ENCODE measurements around the gene ANKRD22. TPM values are rescaled to one million over a fixed set of nuclear protein-coding genes. Genes with fewer than 3 reads are reported as not detected.
A peak's percentile ranks its signal among the peaks of the same experiment; 100 is the strongest.

The ANKRD22 gene
- not detected for total RNA-seq

DNA sequence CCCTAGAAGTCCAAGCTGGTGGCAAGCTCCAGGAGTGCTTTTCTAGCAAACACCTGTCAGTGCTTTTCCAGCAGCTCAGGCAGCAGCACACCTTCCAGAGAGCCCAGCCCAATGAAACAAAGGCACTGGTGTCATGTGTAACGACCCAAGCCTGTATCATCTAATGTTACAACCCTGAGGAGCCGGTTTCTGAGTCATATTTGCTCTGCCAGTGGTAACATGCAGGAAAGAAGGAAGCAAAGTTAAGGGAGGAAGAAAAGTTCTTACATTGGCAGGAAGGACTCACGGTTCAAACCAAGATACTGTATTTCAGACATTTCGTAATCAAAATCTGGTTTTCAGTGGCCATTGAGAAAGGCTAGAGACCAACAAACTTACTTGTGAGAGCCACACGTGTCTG, at the start of gene ANKRD22:
Gene ANKRD22, minus strand, starts transcription at position 139 of the 400 bp plus-strand sequence. CDS start 237 bp downstream, outside the sequence.
- Mint-ChIP-seq H3K27ac (no peak within 1 kb of the TSS), H3K4me3 (no peak within 1 kb of the TSS), H3K27me3 (peaks cover 4% of the 10 kb centered on the region), H3K4me1 (peaks cover 18% of the 10 kb centered on the region), H3K36me3 (no peaks in the 10 kb centered on the region), H3K9me3 (no peaks in the 10 kb centered on the region)
- DNase-seq, result no peak

DNA sequence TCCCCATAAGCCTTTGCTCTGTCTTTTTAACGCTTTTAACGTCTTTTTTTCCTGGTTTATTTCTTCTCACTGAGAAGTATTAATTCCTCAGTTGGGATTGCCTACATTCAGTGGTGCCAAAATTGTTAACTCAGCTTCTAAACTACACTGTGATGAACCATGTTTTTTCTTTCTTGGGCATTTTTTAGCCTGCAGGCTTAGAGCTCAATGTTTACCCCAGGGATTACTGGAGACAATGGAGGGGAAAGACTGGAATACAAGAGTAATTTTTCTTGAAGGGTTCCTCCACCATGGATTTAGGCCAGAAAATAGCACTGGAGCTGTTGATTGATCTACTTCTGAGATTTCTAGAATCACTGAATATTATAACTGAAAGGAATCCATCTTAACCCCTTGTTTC, 48.2 kb upstream of the ANKRD22 start:
- no peak for DNase-seq
- Mint-ChIP-seq H3K27ac (peak overlapping the region; percentile 96), H3K4me3 (no peak overlapping the region), H3K27me3 (no peaks in the 10 kb centered on the region), H3K9me3 (no peaks in the 10 kb centered on the region), H3K36me3 (peaks cover 55% of the 10 kb centered on the region), H3K4me1 (peaks cover 70% of the 10 kb centered on the region)

DNA sequence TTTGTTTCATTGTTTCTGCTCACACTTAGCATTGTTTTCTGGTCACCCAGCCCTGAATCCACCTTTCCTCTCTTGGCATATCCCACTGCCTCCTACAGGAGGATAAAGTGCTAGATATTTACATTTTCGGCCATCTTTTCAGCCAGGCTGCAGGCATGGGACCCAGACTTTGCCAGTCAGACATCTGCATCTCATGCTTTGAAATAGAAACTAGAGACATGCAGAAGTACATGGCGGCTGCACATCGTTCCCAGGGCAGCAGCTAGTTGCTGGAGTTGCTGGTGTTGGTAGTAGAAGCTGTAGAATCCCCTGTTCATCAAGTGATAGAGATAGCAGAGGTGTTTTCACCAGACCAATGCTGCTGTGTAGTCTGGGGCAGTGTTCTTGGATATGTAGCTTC, 47.1 kb upstream of the ANKRD22 start:
- Mint-ChIP-seq H3K4me1 (peaks cover 72% of the 10 kb centered on the region), H3K4me3 (no peak overlapping the region), H3K27ac (no peak overlapping the region), H3K9me3 (no peaks in the 10 kb centered on the region), H3K27me3 (no peaks in the 10 kb centered on the region), H3K36me3 (peaks cover 57% of the 10 kb centered on the region)
- no peak for DNase-seq

GRCh38 chr10:88896994-88897853, 45.6 kb upstream of the ANKRD22 start:
- no peaks in the 10 kb centered on the region for H3K9me3 Mint-ChIP-seq
- peak overlapping the region; percentile 44 for H3K4me3 Mint-ChIP-seq
- peak; percentile 39 for DNase-seq
- no peaks in the 10 kb centered on the region for H3K27me3 Mint-ChIP-seq
- H3K27ac Mint-ChIP-seq, result peak overlapping the region; percentile 94
- peaks cover 45% of the 10 kb centered on the region for H3K36me3 Mint-ChIP-seq
- H3K4me1 Mint-ChIP-seq, result peaks cover 66% of the 10 kb centered on the region

DNA sequence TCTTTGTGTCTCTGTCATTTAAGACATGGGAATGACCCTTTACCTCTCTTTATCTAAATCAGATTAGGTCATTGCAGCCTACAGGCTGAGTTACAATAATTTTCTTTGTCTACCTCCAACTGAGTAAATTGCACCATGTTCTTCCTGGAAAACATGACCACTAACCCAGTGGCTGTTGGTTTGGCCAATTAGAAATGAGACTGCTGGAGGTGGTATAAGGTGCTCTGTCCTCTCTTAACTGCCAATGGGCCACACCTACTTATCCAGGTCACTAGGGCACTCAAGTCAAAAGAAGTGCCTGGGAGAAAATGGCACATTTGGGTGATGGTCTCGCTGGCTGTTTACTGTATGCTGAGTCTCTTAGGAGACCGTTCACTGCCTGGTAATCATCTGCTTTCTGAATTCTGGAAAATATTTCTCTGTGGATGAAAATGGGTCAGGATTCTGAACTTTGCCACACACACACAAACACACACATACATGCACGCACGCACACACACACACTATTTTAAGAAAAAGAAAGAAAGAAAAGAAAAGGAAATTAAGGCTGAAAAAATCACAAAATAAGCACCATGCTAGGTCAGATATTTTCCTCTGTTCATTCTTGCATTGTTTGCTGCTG, 44.8 kb upstream of the ANKRD22 start:
- Mint-ChIP-seq H3K27ac (peak overlapping the region; percentile 94), H3K36me3 (peaks cover 41% of the 10 kb centered on the region), H3K4me3 (peak overlapping the region; percentile 56), H3K9me3 (no peaks in the 10 kb centered on the region), H3K27me3 (no peaks in the 10 kb centered on the region), H3K4me1 (peaks cover 64% of the 10 kb centered on the region)
- DNase-seq, result no peak

GRCh38 chr10:88895250-88895649, 43.6 kb upstream of the ANKRD22 start:
- Mint-ChIP-seq H3K36me3 (peaks cover 38% of the 10 kb centered on the region), H3K9me3 (no peaks in the 10 kb centered on the region), H3K27me3 (no peaks in the 10 kb centered on the region), H3K27ac (no peak overlapping the region), H3K4me3 (no peak overlapping the region), H3K4me1 (peaks cover 53% of the 10 kb centered on the region)
- DNase-seq, result no peak

DNA sequence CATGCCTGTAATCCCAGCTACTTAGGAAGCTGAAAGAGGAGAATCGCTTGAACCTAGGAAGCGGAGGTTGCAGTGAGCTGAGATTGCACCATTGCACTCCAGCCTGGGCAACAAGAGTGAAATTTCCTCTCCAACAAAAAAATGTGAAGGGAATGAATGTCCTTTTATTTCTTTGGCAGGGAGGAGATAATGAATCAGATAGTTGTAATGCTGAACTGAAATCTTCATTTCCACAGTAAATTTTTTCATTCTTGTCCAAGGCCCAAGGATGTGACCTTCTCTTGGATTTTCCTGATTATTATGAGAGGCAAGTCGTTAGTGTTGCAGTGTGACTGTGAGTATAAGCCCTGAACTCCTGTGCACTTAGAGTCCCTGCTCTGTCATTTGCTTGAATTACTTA, 42.0 kb upstream of the ANKRD22 start:
- no peak overlapping the region for H3K27ac Mint-ChIP-seq
- no peaks in the 10 kb centered on the region for H3K9me3 Mint-ChIP-seq
- no peak overlapping the region for H3K4me3 Mint-ChIP-seq
- H3K27me3 Mint-ChIP-seq, result no peaks in the 10 kb centered on the region
- H3K36me3 Mint-ChIP-seq, result peaks cover 37% of the 10 kb centered on the region
- peaks cover 55% of the 10 kb centered on the region for H3K4me1 Mint-ChIP-seq
- no peak for DNase-seq

DNA sequence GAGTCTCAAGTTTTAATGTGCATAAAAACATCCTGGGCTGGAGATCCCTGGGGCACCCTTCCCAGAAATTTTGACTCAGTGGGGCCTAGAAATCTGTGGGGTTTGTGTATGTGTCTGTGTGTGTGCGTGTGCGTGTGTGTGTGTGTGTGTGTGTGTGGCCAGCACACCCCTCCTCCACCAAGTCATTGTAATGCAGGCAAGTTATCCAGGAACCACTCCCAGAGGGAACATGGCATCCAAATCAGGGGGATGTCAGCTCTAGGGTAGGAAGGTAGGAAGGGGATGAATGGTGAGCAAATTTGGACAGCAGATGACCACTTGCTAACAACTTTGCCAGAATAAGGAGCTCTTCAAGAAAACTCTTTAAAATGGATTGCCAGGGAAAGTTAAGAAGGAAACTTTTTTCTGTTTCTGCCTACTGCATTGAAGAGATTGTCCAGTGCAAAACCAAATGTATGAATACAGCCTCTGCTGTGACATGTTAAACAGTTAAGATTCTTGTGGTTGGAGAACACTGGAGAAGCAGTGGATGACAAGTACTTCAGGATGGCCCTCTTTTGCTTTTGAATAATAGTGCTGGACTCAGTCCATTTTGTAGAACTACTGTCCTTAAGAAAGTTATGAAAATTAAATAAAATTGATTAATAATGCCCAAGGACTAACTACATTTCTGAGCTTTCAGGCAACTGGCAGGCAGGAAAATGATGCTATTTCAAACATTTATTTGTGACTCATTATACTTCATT, 40.8 kb upstream of the ANKRD22 start:
- H3K36me3 Mint-ChIP-seq, result peaks cover 38% of the 10 kb centered on the region
- H3K27me3 Mint-ChIP-seq, result no peaks in the 10 kb centered on the region
- no peaks in the 10 kb centered on the region for H3K9me3 Mint-ChIP-seq
- no peak overlapping the region for H3K27ac Mint-ChIP-seq
- H3K4me1 Mint-ChIP-seq, result peaks cover 55% of the 10 kb centered on the region
- DNase-seq, result no peak
- H3K4me3 Mint-ChIP-seq, result no peak overlapping the region

- no peak overlapping the region for H3K4me3 Mint-ChIP-seq
- peaks cover 27% of the 10 kb centered on the region for H3K36me3 Mint-ChIP-seq
- H3K4me1 Mint-ChIP-seq, result peaks cover 55% of the 10 kb centered on the region
- H3K27ac Mint-ChIP-seq, result no peak overlapping the region
- no peaks in the 10 kb centered on the region for H3K9me3 Mint-ChIP-seq
- no peaks in the 10 kb centered on the region for H3K27me3 Mint-ChIP-seq
- DNase-seq, result no peak
Observed at GRCh38 chr10:88890681-88891381, 39.2 kb upstream of the ANKRD22 start.

DNA sequence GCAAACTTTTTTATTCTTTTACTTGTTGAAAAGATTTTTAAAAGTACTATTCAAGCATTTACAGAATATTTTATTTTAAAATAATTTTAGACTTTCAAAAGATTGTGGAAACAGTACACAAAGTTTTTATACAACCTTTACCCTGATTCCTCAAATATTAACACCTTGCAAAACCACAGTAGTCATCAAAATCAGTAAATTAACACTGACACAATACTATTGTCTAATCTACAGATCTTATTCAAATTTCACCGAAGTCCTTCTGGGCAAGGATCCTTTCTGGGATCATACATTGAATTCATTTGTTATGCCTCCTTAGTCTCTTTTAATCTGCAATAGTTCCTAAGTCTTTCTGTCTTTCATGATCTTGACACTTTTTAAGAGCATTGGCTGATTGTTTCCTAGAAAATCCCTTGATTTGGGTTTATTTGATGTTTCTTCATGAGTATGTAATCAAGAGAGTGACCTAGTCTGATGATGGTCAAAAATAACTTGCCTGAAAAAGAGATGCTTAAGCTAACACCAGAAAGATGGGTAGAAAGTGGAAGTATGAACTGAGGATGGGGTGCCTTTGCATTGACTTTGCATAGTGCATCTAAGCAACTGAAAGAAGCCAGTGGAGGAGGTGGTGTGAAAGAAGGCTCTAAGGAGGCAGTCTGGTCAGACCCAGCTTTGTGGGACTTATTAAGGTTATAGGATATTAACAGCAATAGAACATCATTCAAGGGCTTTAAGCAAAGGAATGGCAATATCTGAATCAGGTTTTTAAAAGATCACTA, 38.1 kb upstream of the ANKRD22 start:
- Mint-ChIP-seq H3K36me3 (peaks cover 20% of the 10 kb centered on the region), H3K4me3 (no peak overlapping the region), H3K9me3 (no peaks in the 10 kb centered on the region), H3K27me3 (no peaks in the 10 kb centered on the region), H3K4me1 (peaks cover 57% of the 10 kb centered on the region), H3K27ac (no peak overlapping the region)
- DNase-seq, result no peak

DNA sequence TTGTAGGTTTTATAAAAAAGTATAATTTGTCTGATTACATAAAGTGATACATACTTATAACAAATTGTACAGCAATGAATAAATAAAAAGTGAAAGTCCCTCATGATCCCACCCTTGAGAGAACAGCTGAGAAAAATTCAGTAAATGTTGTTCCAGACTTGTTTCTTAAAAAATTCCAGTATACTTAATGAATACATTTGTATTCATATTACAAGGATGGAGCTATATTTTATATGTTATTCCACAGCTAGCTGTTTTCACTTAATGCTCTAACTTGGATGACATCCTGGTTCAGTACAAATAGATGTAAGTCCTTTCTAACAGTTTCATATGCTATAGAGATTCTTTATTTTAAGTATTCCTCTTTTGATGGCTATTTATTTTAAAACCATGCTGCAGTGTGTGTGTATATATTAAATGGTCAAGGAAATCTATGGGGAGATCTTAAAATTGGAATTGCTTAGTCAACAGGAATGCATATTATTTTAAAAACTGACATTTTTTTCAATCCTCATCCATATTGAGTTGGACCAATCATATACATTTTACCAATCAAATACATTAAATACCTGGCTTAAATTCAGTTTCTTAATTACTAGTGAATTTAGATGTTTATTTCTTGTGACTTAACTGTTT, 37.3 kb upstream of the ANKRD22 start:
- Mint-ChIP-seq H3K4me1 (peaks cover 64% of the 10 kb centered on the region), H3K36me3 (peaks cover 17% of the 10 kb centered on the region), H3K9me3 (no peaks in the 10 kb centered on the region), H3K27ac (no peak overlapping the region), H3K4me3 (no peak overlapping the region), H3K27me3 (no peaks in the 10 kb centered on the region)
- DNase-seq, result no peak

DNA sequence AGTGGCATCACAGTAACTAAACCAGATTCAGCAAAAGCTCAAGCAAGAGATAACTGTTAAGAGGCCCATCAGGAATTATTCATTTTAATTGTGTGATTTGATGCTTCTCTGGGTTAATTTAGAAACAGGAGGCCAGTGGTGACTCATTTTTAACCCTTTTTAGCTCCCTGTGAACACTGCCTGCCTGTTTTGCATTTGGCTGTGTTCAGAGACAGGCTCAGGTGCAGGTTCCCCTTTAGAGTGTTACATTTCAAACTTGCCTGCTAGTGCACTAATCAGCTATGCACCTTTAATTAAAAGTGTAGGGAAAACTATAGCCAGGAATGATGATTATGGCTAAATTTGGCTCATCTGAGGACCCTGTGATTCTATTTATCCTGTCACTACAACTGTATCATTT, 34.9 kb upstream of the ANKRD22 start:
- no peak overlapping the region for H3K4me3 Mint-ChIP-seq
- peaks cover 76% of the 10 kb centered on the region for H3K4me1 Mint-ChIP-seq
- peaks cover 29% of the 10 kb centered on the region for H3K36me3 Mint-ChIP-seq
- DNase-seq, result no peak
- no peaks in the 10 kb centered on the region for H3K27me3 Mint-ChIP-seq
- no peaks in the 10 kb centered on the region for H3K9me3 Mint-ChIP-seq
- no peak overlapping the region for H3K27ac Mint-ChIP-seq

DNA sequence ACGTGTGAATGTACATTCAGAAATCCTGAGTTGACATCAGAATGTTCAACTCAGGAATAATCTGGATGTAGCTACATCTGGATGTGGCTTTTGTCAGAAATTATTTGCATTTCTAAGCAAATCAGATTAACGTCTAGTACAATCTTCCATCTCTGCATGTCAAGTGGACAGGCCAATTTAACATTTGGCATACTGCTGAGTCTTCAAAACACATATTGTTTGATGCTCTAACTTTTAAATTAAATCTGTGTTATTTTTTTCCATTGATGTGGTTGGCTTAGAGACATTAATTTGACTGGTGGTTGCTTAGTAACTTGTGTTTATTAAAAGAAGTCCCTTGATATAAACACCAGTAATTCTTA, 31.8 kb upstream of the ANKRD22 start:
- Mint-ChIP-seq H3K4me3 (peak overlapping the region; percentile 40), H3K27ac (peak overlapping the region; percentile 68), H3K9me3 (no peaks in the 10 kb centered on the region), H3K4me1 (peaks cover 78% of the 10 kb centered on the region), H3K27me3 (no peaks in the 10 kb centered on the region), H3K36me3 (peaks cover 28% of the 10 kb centered on the region)
- DNase-seq, result no peak
